Right renal pelvis (tissue), 4 donors: Measurements from ENCODE around the gene BMP8A. TPM values are rescaled to one million over a fixed set of nuclear protein-coding genes. Genes with fewer than 3 reads are reported as not detected.
"Not testable (repeated sequence)": the region's sequence is repeated elsewhere in the genome, so short reads cannot be mapped to it uniquely, and the experiment has no call there.

Experiments
- DNase-seq, 4 donors: peaks; one replicate each; pipeline ENCODE4 v3.0.0-alpha.2; 2013; ENCODE audit warnings: low read depth in 4 of 4, low spot score in 3 of 4, missing footprints in 1 of 4
- polyA plus RNA-seq, 4 donors: library from polyadenylated mRNA; unstranded; fragments of 120-200 nt; gene quantifications; one replicate each; pipeline ENCODE4 v1.2.1, GENCODE V29; 2013; ENCODE audit not compliant: insufficient read length in 4 of 4

Gene BMP8A
- polyA plus RNA-seq, 4 donors: 0.32 to 0.86 (median 0.50) TPM

DNA sequence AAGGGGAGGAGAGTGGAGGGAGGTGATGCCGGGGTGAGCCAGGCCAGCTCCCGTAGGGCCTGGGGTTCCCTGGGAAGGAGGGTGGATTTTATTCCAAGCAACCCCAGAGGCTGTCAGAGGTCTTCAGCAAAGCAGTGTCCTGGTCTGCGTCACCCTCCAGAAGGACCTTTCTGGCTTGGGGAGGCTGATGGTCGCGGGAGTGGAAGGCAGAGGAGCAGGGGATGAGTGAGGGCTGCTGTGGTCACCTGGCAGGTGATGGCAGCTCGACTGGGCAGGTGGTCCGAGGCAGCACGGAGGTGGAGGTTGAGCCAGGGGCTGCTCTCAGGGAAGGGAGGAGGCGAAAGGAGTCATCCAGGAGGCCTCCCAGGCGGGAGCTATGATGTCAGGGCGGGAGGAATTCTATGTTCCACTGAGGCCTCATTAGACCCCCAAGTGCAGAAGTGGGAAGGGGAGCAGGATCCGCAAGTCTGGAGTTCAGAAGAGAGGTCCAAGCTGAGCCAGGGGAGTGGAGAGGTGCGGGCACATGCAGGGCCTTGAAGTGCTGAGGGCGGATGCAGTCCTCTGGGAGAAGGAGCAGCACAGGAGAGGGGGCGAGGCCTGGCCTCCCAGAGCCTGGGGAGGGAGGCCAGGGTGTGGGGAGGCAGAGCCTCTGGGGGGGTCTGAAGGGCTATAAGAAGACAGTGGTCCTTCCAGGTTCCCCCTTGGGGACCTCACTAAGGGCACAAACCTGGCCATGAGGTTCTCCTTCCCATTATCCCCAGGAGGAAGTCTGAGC, 33.3 kb downstream of the BMP8A start:
- no peak for DNase-seq

- DNase-seq: no peak
Observed at GRCh38 chr1:39525366-39526165, 34.1 kb downstream of the BMP8A start.

GRCh38 chr1:39526466-39527189, 35.2 kb downstream of the BMP8A start:
- no peak for DNase-seq

GRCh38 chr1:39527190-39527579, 35.7 kb downstream of the BMP8A start:
- not testable (repeated sequence) for DNase-seq

DNA sequence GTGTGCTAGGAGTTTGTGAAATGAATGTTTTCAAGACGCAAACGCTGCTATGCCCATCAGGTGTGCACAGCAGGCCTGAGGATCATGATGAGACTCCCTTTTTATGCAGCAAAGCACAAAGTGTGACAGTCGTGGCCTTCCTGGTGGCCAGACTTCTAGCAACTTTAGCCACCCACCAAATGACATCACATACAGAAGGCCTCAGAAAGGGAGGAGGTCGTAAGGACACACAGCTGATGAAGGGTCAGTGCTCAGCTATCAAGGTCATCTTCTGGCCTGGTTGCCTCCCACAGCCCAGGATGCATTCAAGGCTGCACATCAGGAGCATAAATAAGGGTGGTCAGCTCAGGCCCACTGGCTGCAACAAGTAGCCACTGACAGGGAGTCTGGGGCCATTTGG, 36.6 kb downstream of the BMP8A start:
- no peak for DNase-seq

DNA sequence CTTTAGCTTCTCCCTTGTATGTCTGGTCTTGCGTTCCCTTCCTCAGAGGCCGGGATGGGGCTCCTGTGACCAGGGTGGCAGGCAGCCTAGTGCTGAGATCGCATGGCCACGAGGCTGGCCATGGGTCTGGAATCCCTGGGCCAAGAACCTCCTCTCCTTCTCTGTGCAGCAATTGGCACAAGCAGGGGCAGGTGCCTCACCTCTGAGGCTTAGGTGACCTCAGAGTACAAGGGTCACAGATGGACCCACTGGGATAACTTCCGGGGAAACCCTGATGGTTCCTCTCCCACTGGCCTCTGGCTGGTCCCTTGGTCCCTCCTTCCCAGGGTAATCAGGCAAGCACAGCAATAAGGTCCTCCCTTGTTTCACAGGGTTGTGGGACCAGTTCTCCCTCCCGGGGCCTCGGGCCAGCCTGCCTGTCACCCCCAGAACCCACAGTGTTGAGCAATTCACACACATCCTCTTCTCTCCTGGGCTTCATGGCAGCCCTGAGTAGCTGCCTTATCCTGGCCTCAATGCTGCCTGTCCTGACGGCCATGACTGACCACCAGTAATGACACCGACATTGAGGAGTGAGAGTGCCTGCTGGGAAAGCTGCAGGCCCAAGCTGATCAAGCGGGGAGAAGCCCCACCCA, 38.6 kb downstream of the BMP8A start:
- DNase-seq: no peak

DNA sequence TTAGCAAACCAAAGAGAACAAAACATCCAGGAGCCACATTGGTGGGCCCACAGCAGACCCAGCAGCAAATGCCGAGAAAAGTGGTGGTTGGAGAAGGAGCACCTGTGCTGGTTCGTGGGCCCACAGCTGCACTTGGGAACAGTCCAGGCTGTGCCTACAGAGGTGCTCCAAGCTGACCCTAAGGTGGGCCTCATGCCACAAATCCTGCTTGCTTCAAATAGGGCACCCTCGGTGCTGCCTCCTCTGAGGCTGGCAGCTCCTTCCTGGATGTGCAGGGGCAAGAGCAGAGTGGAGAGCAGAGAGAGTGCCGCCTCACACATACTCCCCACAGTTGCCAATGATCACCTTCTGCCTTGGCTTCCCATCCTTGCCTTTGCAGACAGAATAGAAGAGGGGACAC, 40.1 kb downstream of the BMP8A start:
- DNase-seq: no peak

GRCh38 chr1:39533442-39533841, 42.0 kb downstream of the BMP8A start:
- no peak for DNase-seq

DNA sequence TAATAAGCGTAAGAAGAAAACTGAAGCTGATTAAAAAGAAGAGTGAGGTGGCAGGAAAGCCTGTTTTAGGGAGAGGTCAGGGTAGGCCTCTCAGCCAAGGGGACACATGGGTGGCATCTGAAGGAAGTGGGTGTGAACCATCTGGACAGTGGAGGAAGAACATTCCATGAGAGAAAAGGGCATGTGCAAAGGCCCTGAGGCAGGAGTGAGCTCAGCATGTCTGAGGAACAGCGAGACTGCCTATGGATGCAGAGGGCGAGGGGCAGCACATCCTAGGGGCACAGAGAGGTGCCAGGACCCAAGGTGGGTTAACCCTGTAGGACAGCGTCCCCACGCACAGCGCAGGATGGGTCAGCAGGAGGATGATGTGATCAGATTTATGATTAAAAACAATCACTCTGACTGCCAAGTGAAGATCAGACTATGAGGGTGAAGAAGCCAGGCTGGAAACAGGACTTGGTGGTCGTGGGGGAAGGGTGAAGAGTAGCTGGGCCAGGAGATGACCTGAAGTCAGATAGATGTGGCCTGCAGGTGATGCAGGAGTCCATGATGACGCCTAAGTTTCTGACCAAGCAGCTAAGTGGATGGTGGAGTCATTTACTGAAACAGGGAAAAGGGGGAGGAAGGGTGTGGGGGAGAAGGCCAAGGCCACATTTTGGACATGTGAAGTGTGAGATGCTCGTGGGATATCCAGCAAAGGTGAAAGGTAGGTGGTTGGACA, 47.3 kb downstream of the BMP8A start:
- no peak for DNase-seq

DNA sequence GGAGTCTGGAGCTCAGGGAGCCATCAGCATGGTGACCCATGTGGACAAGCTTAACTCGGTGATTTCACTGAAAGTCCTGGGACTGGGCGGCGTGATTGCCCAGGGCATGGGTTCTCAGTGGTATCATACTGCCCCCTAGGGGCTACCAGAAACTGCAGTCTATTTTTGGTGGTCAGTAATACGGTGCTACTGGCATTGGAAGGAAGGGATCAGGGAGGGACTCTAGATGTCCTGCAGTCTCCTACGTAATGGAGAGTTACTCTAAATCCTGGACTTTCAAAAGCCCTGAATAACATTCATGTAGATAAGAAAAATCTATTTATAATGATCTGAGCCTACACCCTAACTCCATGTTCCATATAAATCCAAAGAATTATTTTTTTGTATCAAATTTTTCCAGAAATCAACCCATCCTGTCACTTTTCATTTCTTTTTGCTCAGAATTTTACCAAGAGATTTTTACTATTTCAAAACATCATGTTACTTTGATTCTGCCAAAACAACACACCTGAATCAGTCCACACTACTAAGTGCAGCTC, 47.9 kb downstream of the BMP8A start:
- peak in 3 of 4 donors; percentile 38 to 47 (median 40) for DNase-seq

GRCh38 chr1:39540504-39541031, 49.1 kb downstream of the BMP8A start:
- DNase-seq: no peak

DNA sequence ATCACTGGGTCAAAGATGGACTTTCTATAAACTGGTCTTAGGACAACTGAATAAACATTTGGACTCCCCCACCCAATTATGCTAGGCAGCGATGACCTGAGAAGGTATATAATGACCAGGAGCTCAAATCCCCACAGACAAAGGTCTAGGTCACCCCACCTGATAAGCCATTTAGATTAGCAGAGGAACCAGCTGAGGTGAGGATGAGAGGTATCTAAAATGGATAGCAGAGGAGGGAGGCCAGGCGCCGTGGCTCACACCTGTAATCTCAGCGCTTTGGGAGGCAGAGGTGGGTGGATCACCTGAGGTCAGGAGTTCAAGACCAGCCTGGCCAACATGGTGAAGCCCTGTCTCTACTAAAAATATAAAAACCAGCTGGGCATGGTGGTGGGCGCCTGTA, 51.5 kb downstream of the BMP8A start:
- no peak for DNase-seq

- DNase-seq: no peak
Observed at GRCh38 chr1:39544327-39544726, 52.9 kb downstream of the BMP8A start.

DNA sequence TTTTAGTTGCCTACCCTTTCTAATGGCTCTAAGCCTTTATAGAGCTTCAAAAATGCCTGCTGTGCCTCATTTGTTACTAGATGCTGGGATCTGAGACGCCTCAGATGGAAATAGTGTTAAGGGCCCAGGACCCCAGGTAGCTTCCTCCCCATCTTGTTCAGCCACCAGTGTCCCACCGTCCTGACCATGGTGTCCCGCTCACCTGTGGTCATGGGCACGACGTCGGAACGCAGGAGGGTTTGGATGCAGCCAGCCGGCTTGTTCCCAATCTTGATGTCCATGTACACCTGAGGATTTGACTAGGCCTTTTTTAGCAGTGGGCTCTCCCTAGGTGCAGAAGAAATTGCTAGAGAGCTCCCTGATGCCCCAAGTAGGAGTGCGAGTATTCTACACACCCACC, 54.1 kb downstream of the BMP8A start:
- no peak for DNase-seq

- no peak for DNase-seq
Observed at GRCh38 chr1:39554277-39554676, 62.8 kb downstream of the BMP8A start.

DNA sequence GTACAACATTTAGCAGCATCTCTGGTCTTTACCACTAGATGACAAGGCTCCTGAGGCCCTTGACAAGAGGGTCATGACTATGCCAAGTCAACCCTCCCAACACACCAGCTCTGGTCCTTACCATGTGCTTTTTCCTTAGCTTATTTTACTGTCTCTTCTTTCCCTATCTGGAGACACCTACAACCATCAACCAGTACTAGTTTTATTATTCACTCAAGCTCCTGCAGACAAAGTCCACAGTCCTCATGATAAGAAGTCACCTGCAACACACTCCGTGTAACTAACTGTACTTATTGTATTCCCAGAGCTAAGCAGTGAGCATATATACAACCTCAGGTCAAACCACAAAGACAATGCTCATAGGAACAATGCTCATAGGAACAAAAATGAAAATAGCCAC, 69.8 kb downstream of the BMP8A start:
- no peak for DNase-seq

- no peak for DNase-seq
Observed at GRCh38 chr1:39562886-39563285, 71.5 kb downstream of the BMP8A start.

DNA sequence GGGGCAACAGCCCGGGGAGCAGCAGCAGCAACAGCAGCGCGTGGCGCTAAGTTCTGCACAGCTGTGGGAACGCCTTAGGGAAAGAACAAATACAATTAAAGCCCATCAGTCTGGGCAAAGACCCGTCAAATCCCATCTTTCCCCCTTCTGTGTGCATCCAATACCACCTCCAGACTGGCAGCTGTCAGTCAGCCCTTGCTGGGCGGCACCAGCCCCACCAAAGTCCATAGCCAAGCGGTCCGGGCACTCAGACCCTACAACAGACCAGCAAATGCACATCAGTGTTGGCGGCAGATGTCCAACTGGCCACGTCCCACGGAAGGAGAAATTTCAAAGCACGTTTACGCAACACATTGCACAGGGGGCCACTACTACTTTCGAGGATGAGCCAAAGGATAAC, 72.2 kb downstream of the BMP8A start:
- DNase-seq: no peak

DNA sequence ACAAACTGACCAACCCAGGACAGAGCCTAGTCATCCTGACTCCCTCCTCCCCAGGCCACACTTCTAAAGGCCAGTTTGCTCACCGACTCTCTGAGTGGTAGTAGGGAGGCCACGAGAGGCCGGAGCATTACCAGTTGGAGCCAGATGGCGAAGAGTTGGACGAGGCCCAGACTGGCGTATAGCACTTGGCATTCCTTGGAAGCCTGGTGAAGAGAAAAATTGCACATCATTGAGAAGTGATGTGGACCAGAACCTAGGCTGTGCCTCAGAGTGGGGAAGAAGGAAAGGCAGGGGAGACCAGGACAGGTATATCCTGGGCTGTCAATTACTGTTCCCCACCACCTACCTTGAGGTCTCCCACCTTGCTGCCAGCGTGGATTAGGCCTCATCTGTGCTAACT, 72.9 kb downstream of the BMP8A start:
- no peak for DNase-seq

DNA sequence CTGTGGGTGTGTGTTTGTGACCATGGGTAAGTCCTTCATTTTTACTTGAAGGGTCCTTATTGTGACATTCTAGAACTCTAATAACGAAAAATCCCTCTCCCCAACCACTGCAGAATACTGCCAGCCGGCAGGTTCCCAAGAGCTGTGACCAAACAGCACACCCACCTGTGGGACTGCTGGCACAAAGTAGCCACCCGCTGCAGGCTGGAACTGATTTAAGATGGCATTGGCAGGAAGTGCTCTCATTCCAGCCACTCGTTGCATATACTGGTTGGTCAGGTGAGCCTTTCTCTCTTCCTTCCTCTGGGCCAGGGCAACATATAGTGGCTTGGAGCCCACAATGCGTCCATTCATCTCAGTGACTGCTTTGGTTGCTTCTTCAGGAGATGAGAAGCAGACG, 73.5 kb downstream of the BMP8A start:
- no peak for DNase-seq
